Stimulated activated CD8-positive, alpha-beta memory T cell treated with anti-CD3 and anti-CD28 coated beads, Interleukin-7, amount 100 ng/mL, for 1 hour (primary cell): ENCODE measurements around the gene COX8A.

Experiments used
- DNase-seq, 2 donors: peaks; one replicate each; pipeline ENCODE4 v3.0.0-alpha.2; 2020; ENCODE audit warnings: low read depth in 2 of 2

COX8A gene

GRCh38 chr11:64001484-64002420 lies 27.3 kb downstream of the COX8A start:
- DNase-seq: no peak

GRCh38 chr11:64003807-64004589 lies 29.6 kb downstream of the COX8A start:
- no peak for DNase-seq

GRCh38 chr11:64004590-64004984 lies 30.2 kb downstream of the COX8A start:
- DNase-seq: no peak

- no peak for DNase-seq
Measured at GRCh38 chr11:64005691-64006090, 31.3 kb downstream of the COX8A start.

GRCh38 chr11:64006398-64006797 lies 32.0 kb downstream of the COX8A start:
- DNase-seq: no peak

GRCh38 chr11:64007160-64007628 lies 32.8 kb downstream of the COX8A start:
- no peak for DNase-seq

GRCh38 chr11:64007629-64008282 lies 33.3 kb downstream of the COX8A start:
- no peak for DNase-seq

- DNase-seq: no peak
Measured at GRCh38 chr11:64008283-64008913, 34.0 kb downstream of the COX8A start.

- no peak for DNase-seq
Measured at GRCh38 chr11:64008914-64009633, 34.7 kb downstream of the COX8A start.

GRCh38 chr11:64009710-64010109 lies 35.3 kb downstream of the COX8A start:
- DNase-seq: no peak

GRCh38 chr11:64010783-64011182 lies 36.4 kb downstream of the COX8A start:
- no peak for DNase-seq

GRCh38 chr11:64011371-64011770 lies 37.0 kb downstream of the COX8A start:
- no peak for DNase-seq

GRCh38 chr11:64013141-64013896 lies 38.9 kb downstream of the COX8A start:
- no peak for DNase-seq

- no peak for DNase-seq
Measured at GRCh38 chr11:64014356-64014755, 39.9 kb downstream of the COX8A start.

GRCh38 chr11:64015510-64015909 lies 41.1 kb downstream of the COX8A start:
- no peak for DNase-seq

GRCh38 chr11:64015935-64016845 lies 41.8 kb downstream of the COX8A start:
- DNase-seq: no peak

GRCh38 chr11:64017945-64018224 lies 43.5 kb downstream of the COX8A start:
- DNase-seq: no peak

GRCh38 chr11:64018310-64018709 lies 43.9 kb downstream of the COX8A start:
- DNase-seq: no peak
